Activated CD8-positive, alpha-beta T cell treated with anti-CD3 and anti-CD28 coated beads for 36 hours (primary cell): ENCODE data around the gene PRKAB2. TPM values are rescaled to one million over a fixed set of nuclear protein-coding genes. Genes with fewer than 3 reads are reported as not detected.
"Not testable (repeated sequence)": the region's sequence is repeated elsewhere in the genome, so short reads cannot be mapped to it uniquely, and the experiment has no call there.

Experiments used
- ATAC-seq: fragments of 200-7000 bp; cut with Tn5 transposase; one replicate; pipeline ENCODE4 v1.10.0; 2021; ENCODE audit warnings: mild to moderate bottlenecking, moderate library complexity
- CTCF ChIA-PET: fragments of 350-600 bp; sonication (Branson Sonifier 250); formaldehyde crosslinking; loops from one replicate; lab custom pipeline; 2021; ENCODE audit warnings: antibody characterized with exemption; lab: Charles Lee
- POLR2A ChIA-PET: fragments of 350-600 bp; sonication (Branson Sonifier 250); formaldehyde crosslinking; loops from one replicate; lab custom pipeline; 2021; ENCODE audit warnings: antibody characterized with exemption; lab: Charles Lee
- DNase-seq: peaks from one replicate; pipeline ENCODE4 v3.0.0-alpha.2; 2020
- H3K27ac Mint-ChIP-seq: one replicate; pipeline ENCODE4 v1.8.0; 2021; ENCODE audit warnings: mild to moderate bottlenecking, mixed read lengths
- H3K27me3 Mint-ChIP-seq: one replicate; pipeline ENCODE4 v1.8.0; 2021; ENCODE audit warnings: mixed read lengths
- H3K36me3 Mint-ChIP-seq: one replicate; pipeline ENCODE4 v1.8.0; 2021; ENCODE audit warnings: low read depth, mixed read lengths
- H3K4me1 Mint-ChIP-seq: one replicate; pipeline ENCODE4 v1.8.0; 2021; ENCODE audit warnings: low read depth, mixed read lengths
- H3K4me3 Mint-ChIP-seq: one replicate; pipeline ENCODE4 v1.8.0; 2021; ENCODE audit warnings: mild to moderate bottlenecking, moderate library complexity, mixed read lengths
- H3K9me3 Mint-ChIP-seq: one replicate; pipeline ENCODE4 v1.8.0; 2021; ENCODE audit warnings: mixed read lengths
- CTCF ChIP-seq: fragments of 200-600 bp; IDR thresholded peaks from one replicate; pipeline ENCODE4 v1.8.0; 2022; ENCODE audit warnings: antibody characterized with exemption, mild to moderate bottlenecking
- intact Hi-C: fragments of 100-400 bp; cut with micrococcal nuclease; formaldehyde crosslinking; loops from one replicate; pipeline ENCODE4 v1.10.0; 2022
- total RNA-seq, 2 experiments: library from RNA; stranded (reverse); gene quantifications; one replicate each; pipeline ENCODE4 v1.2.3, GENCODE V29; 2021

PRKAB2 gene
- total RNA-seq, 2 experiments from 2014 or later, result 5.8 to 6.4 TPM

DNA sequence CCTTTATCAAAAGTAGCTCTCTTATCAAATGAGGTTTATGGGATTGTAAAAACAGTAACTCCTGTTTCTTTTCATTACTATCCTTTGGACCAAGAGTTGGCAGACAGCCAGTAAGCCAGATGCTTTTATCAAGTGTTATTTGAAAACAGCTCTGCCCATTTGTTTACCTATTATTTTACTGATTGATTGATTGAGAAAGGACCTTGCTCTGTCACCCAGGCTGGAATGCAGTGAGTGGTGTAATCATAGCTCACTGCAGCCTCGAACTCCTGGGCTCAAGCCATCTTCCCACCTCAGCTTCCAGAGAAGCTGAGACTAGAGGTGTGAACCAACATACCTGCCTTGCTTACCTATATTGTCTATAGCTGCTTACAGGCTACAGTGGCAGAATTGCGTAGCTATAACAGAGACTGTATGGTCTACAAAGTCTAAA is 3.6 kb downstream of the PRKAB2 start:
- peaks cover 32% of the 10 kb centered on the region for H3K4me1 Mint-ChIP-seq
- intact Hi-C loops, result no loop called here
- no peaks in the 10 kb centered on the region for H3K27me3 Mint-ChIP-seq
- TF ChIP-seq CTCF, result no peak
- no peak overlapping the region for H3K4me3 Mint-ChIP-seq
- peaks cover 3% of the 10 kb centered on the region for H3K9me3 Mint-ChIP-seq
- peaks cover 14% of the 10 kb centered on the region for H3K36me3 Mint-ChIP-seq
- H3K27ac Mint-ChIP-seq, result no peak overlapping the region
- ATAC-seq (no peak), DNase-seq (no peak)
- ChIA-PET CTCF (interaction anchor here (1.0 to 6.6 kb wide), 5 partner anchors 18 to 75 kb away, joined by 3 to 80 read pairs (median 3); partner anchors contain the start of genes CHD1L and FMO5), POLR2A (interaction anchor here (0.7 to 7.1 kb wide), 2 partner anchors 84 to 140 kb away, joined by 3 to 76 read pairs; no protein-coding TSS in a partner anchor)

GRCh38 chr1:147167365-147167764 is 4.9 kb downstream of the PRKAB2 start:
- ATAC-seq (no peak), DNase-seq (no peak)
- Mint-ChIP-seq H3K4me1 (peaks cover 25% of the 10 kb centered on the region), H3K27ac (no peak overlapping the region), H3K27me3 (no peaks in the 10 kb centered on the region), H3K9me3 (no peaks in the 10 kb centered on the region), H3K4me3 (no peak overlapping the region), H3K36me3 (peaks cover 6% of the 10 kb centered on the region)
- intact Hi-C loops, result no loop called here
- no peak for TF ChIP-seq CTCF
- CTCF ChIA-PET, result no interaction called here
- POLR2A ChIA-PET, result no interaction called here

- no peaks in the 10 kb centered on the region for H3K9me3 Mint-ChIP-seq
- DNase-seq (no peak), ATAC-seq (no peak)
- H3K27ac Mint-ChIP-seq, result no peak overlapping the region
- H3K4me3 Mint-ChIP-seq, result no peak overlapping the region
- intact Hi-C loops, result no loop called here
- no peak for TF ChIP-seq CTCF
- POLR2A ChIA-PET, result interaction anchor here (1.9 kb wide), 1 partner anchor 9 kb away, joined by 7 read pairs; the partner anchor contains the start of gene PRKAB2
- CTCF ChIA-PET, result interaction anchor here (1.1 kb wide), 1 partner anchor 99 kb away, joined by 3 read pairs; no protein-coding TSS in a partner anchor
- H3K4me1 Mint-ChIP-seq, result peaks cover under 1% of the 10 kb centered on the region
- H3K27me3 Mint-ChIP-seq, result no peaks in the 10 kb centered on the region
- H3K36me3 Mint-ChIP-seq, result peaks cover 23% of the 10 kb centered on the region
Observed at GRCh38 chr1:147163019-147163418, 9.3 kb downstream of the PRKAB2 start.

DNA sequence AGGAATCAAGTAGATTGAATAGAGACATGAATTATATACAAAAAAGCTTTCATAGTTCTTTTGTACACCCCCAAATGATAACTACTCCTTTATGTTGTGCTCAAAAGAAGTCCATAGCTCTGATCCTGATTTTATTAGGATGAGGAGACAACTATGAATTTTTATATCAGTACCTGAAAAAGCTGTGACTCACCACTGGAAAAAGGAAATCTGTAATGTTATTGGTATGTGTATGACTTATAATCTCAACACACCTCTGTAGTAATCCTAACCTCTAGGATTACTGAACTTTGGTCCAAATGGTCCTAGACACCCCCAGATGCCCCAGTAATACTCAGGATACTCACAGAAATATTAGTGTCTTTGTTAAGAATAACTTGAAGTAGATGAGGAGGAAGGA is 10.2 kb downstream of the PRKAB2 start:
- no peaks in the 10 kb centered on the region for H3K4me1 Mint-ChIP-seq
- no peaks in the 10 kb centered on the region for H3K27me3 Mint-ChIP-seq
- ATAC-seq, result no peak
- TF ChIP-seq CTCF, result no peak
- H3K27ac Mint-ChIP-seq, result no peak overlapping the region
- CTCF ChIA-PET, result interaction anchor here (1.1 to 1.7 kb wide), 3 partner anchors 9 to 100 kb away, joined by 3 to 8 read pairs (median 6); no protein-coding TSS in a partner anchor
- DNase-seq, result no peak
- intact Hi-C loops, result no loop called here
- H3K4me3 Mint-ChIP-seq, result no peak overlapping the region
- peaks cover 32% of the 10 kb centered on the region for H3K36me3 Mint-ChIP-seq
- H3K9me3 Mint-ChIP-seq, result no peaks in the 10 kb centered on the region
- POLR2A ChIA-PET, result interaction anchor here (1.9 kb wide), 1 partner anchor 10 kb away, joined by 7 read pairs; the partner anchor contains the start of gene PRKAB2

DNA sequence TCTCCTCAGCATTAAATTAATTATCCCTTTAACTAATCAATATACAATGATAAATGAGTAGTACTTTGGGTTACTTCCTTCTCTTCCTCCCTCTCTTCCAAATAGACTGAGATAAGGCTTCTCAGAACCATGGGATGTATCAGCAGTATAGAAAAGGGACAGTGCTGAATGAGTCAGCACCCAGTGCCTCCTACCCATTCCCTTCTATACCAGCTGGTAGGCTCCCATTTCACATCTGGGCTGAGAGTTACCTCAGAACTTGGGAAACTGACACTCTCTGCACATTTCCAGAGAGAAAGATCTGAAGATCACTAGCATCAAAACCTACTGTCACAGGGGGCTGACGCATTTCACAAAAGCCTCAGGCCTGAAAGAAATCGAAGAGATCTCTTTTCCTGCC is 15.2 kb downstream of the PRKAB2 start:
- ATAC-seq, POLR2A ChIA-PET, H3K9me3 Mint-ChIP-seq, H3K4me1 Mint-ChIP-seq, DNase-seq, intact Hi-C loops, H3K27ac Mint-ChIP-seq, H3K27me3 Mint-ChIP-seq, H3K4me3 Mint-ChIP-seq: not testable (repeated sequence)
- CTCF ChIA-PET, result interaction anchor here (1.7 kb wide), 1 partner anchor 86 kb away, joined by 4 read pairs; the partner anchor contains the start of gene CHD1L
- peaks cover 31% of the 10 kb centered on the region for H3K36me3 Mint-ChIP-seq
